VCaP (cell line): ENCODE data around the gene INAFM2.

Experiments used
- H3K27ac ChIP-seq: fragments of 450-650 bp; 2 replicates; pipeline ENCODE4 v1.5.1; 2017
- TF ChIP-seq, protein P1 (sequence below): fragments of 450-650 bp; conservative IDR thresholded peaks from 2 replicates; pipeline ENCODE4 v1.5.1; 2017; ENCODE audit warnings: mild to moderate bottlenecking, moderate library complexity

The INAFM2 gene

DNA sequence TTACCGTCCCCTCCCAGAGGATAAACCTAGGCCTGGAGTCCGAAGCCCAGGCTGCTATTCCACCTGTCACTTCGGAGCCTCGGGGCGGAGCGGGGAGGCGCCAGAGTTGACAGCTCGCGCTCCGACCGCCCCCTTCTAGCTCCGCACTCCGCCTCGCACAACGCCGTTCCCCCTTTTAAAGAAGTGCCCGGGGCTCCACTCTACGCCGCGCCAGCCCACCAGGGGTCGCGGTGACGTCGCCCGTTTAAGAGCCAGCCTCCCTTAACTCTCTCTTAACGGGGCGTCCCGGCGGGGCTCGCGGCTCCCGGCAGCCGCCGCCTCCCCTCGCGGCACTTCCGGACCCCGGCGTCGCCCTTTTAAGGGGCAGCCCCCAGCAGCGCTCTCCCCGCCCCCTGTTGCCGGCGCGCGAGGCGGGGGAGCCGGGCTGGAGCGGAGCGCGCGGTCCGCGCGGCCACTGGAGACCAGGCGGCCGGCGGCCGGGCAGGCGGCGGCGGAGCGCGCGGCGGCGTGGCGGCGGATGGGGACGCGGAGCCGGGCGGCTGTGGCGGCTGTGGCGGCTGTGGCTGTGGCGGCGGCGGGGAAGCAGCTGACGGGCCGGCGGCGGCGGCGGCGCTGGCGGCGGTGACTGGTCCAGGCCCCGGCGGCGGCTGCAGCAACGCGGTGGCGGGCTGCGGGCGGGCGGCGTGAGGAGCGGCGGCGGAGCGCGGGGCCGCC lies at the start of gene INAFM2:
TSS of gene INAFM2 (plus strand) at position 454 of the 714 bp plus-strand sequence. CDS start 364 bp downstream, outside the sequence.
- peak within 1 kb of the TSS; percentile 80 for H3K27ac ChIP-seq
- TF ChIP-seq, protein P1, sequence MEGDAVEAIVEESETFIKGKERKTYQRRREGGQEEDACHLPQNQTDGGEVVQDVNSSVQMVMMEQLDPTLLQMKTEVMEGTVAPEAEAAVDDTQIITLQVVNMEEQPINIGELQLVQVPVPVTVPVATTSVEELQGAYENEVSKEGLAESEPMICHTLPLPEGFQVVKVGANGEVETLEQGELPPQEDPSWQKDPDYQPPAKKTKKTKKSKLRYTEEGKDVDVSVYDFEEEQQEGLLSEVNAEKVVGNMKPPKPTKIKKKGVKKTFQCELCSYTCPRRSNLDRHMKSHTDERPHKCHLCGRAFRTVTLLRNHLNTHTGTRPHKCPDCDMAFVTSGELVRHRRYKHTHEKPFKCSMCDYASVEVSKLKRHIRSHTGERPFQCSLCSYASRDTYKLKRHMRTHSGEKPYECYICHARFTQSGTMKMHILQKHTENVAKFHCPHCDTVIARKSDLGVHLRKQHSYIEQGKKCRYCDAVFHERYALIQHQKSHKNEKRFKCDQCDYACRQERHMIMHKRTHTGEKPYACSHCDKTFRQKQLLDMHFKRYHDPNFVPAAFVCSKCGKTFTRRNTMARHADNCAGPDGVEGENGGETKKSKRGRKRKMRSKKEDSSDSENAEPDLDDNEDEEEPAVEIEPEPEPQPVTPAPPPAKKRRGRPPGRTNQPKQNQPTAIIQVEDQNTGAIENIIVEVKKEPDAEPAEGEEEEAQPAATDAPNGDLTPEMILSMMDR = peak; percentile 54

DNA sequence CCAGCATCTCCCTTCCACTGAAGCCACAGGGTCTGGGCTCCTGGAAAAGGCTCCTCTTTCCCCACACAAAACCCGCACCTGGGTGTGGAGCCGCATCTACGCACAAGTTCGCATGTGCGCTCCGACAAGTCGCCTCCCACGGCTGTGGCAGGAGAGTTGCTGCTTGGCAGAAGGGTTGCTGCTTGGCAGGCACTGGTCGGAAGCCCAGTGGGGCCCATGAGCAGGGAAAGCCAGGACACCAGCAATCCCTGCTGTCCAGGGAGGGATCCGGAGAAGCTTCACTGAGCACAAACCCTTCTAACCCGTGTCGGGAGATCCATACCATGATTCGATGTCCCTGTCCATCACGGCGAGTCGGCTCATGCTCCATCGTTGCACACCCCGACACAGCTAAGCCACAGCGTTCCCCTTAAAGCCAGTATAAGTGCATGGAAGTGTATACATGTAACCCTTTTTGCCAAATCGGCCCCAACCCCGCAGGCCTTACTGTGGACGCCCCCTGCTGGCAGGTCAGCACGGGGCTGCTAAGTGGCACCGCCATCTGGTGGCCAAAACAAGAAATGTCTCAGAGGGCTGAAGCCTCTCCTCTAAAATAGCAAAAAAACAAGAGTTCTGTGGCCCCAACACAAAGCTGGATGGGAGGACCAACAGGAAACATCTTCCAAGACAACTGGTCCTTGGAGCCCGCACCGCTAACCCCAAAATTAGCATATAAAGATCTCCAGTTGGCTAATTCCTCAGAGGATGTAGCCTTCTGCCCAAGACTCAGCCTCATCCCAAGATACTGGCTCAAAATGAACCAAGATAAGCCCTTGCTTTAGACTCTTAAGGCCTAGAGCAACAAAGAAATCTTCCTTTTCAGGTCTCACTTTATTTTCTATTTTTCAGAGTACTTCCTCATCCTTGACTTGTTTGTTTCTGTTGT lies 48.9 kb upstream of the INAFM2 start:
- H3K27ac ChIP-seq = peak overlapping the region; percentile 52
- TF ChIP-seq, protein P1 = peak; percentile 99

DNA sequence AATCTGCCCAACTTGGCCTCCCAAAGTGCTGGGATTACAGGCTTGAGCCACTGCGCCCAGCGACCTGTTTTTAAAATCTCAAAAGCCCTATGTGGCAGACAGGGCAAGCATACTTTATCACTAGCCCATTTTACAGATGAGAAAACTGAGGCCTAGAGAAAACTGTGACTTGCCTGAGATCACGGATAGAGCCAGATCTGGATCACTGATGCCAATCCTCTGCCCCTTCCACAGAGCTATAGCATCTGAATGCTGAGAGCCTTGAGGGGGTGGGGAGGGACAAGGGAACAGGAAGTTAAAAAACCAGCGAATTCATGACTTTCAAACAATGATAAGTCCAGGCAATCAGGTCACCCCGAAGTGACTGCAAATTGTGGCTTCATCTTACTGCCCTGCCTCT lies 48.0 kb upstream of the INAFM2 start:
- TF ChIP-seq, protein P1 = no peak
- no peak overlapping the region; the same call in 1 of the 2 replicates for H3K27ac ChIP-seq

DNA sequence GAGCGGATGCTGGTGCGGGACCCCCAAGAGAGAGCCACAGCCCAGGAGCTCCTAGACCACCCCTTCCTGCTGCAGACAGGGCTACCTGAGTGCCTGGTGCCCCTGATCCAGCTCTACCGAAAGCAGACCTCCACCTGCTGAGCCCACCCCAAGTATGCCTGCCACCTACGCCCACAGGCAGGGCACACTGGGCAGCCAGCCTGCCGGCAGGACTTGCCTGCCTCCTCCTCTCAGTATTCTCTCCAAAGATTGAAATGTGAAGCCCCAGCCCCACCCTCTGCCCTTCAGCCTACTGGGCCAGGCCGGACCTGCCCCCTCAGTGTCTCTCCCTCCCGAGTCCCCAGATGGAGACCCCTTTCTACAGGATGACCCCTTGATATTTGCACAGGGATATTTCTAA lies 47.5 kb upstream of the INAFM2 start:
- H3K27ac ChIP-seq = no peak overlapping the region
- TF ChIP-seq, protein P1 = no peak

DNA sequence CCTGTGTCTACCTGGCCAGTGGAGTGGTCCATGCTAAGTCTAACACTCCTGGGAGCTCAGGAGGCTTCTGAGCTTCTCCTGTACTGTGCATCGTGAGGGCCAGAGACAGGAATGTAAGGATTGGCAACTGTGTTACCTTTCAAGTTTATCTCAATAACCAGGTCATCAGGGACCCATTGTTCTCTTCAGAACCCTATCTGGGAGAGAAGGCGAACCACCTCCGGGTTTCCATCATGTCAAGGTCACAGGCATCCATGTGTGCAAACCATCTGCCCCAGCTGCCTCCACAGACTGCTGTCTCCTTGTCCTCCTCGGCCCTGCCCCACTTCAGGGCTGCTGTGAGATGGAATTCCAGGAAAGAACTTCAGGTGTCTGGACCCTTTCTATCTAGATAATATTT lies 46.6 kb upstream of the INAFM2 start:
- peak overlapping the region; percentile 2; the same call in 1 of the 2 replicates for H3K27ac ChIP-seq
- TF ChIP-seq, protein P1 = no peak

DNA sequence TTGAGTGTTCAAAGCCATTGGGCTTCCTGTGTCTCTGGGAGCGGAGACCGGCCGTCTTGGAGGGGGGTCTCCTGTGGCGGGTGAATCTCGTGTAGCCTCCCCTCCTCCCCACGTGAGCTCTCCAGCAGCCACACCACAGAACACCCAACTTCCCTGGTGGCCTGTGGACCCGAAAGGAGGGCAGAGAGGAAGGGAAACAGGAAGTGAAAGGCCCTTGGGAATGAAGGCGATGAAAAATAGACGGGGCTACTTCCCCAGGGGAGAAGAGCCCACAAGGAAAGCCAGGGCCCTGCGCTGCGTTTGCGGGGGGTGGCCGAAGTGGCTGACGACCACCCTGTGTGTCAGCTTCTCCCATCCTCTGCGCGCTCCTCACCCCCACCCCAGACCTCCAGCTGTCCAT lies 46.0 kb upstream of the INAFM2 start:
- no peak overlapping the region for H3K27ac ChIP-seq

More for the DNA sequence above, 46.0 kb upstream of the INAFM2 start:
- TF ChIP-seq, protein P1 = no peak
